Ovary (tissue), 9 donors: ENCODE measurements around the gene LSM14B. TPM values are rescaled to one million over a fixed set of nuclear protein-coding genes. Genes with fewer than 3 reads are reported as not detected.
A peak's percentile ranks its signal among the peaks of the same experiment; 100 is the strongest.

Source experiments
- DNase-seq, 5 donors: peaks; one replicate each; pipeline ENCODE4 v3.0.0-alpha.2; 2019 to 2020
- H3K27ac ChIP-seq, 2 donors: fragments of 200-600 bp; one replicate each; pipeline versions ENCODE4 v1.5.1 to v1.8.0; 2019 to 2022
- H3K27me3 ChIP-seq: fragments of 200-600 bp; one replicate; pipeline ENCODE4 v1.8.0; 2022
- H3K36me3 ChIP-seq: fragments of 200-600 bp; sonication (generic); one replicate; pipeline ENCODE4 v1.5.1; 2019
- H3K4me1 ChIP-seq: one replicate; pipeline ENCODE4 v1.8.1; 2013; ENCODE audit warnings: mild to moderate bottlenecking, moderate library complexity; ENCODE audit not compliant: insufficient read depth
- H3K4me3 ChIP-seq: fragments of 200-600 bp; sonication (generic); one replicate; pipeline ENCODE4 v1.5.1; 2017
- H3K9me3 ChIP-seq, 2 donors: fragments of 200-600 bp in 1 of 2; sonication (generic) in 1 of 2; one replicate each; pipeline versions ENCODE4 v1.5.1 to v1.8.1; 2013 to 2019; ENCODE audit warnings: mild to moderate bottlenecking in 1 of 2, moderate library complexity in 1 of 2
- CTCF ChIP-seq, 3 donors: fragments of 450-650 bp in 2 of 3; fragments of 200-600 bp in 1 of 3; IDR thresholded peaks; one replicate each; pipeline versions ENCODE4 v1.5.1 to v1.8.0; 2016 to 2022; ENCODE audit warnings: antibody characterized with exemption in 3 of 3, mild to moderate bottlenecking in 1 of 3
- EP300 ChIP-seq: sonication (generic); formaldehyde crosslinking; IDR thresholded peaks from one replicate; pipeline ENCODE4 v1.6.1; 2017; ENCODE audit warnings: antibody characterized with exemption
- POLR2A ChIP-seq: fragments of 450-650 bp; IDR thresholded peaks from one replicate; pipeline ENCODE4 v1.6.1; 2017; ENCODE audit warnings: antibody characterized with exemption, mild to moderate bottlenecking, moderate library complexity
- WGBS, 3 donors: extraction: QIAGEN DNeasy Blood & Tissue Kit in 1 of 3; methylation state at CpG; one replicate each; pipeline versions ENCODE4 v1.1.5 to v1.1.7; 2013 to 2017; 5-methylcytosine and 5-hydroxymethylcytosine counted together
- intact Hi-C, 4 donors: fragments of 100-400 bp; cut with DNase I; formaldehyde crosslinking; loops; one replicate each; pipeline versions ENCODE4 v1.11.0 to v1.15.1; 2022 to 2023
- polyA plus RNA-seq, 2 donors: library from polyadenylated mRNA; stranded (reverse); fragments of 200-250 nt in 1 of 2; fragments of 350-450 nt in 1 of 2; fragmentation: Illumina TruSeq in 1 of 2; extraction: RNeasy Lipid Tissue Mini Kit (QIAGEN cat#74804) in 1 of 2; gene quantifications; one replicate each; pipeline ENCODE4 v1.2.3, GENCODE V29; 2013 to 2014
- total RNA-seq, 7 donors: library from RNA; depleted of rRNA in 2 of 7; stranded (reverse); fragments of >200 nt in 2 of 7; fragmentation: NEBNext Ultra II Directional in 3 of 7; extraction: Animal tissue kit (Norgen Biotek cat#: 25700) in 3 of 7; gene quantifications; one replicate each; pipeline versions ENCODE4 v1.1.0 to v1.2.4, GENCODE V29; 2016 to 2023
- donor health status: DM: no; HTN: no; CAD: no; lungs with moderate emphysema.
- donor health status: DM: no; HTN: no; CAD: no.
- donor health status: Bipolar disorder and iron deficiency.
- donor health status: DM: yes; HTN: yes; CAD: no.
- donor health status: DM: no; HTN: no; CAD: no.
- donor health status: DM: yes; HTN: yes; CAD: no.

The LSM14B gene
- total and polyA plus RNA-seq, 9 donors = 21.5 to 62.2 (median 55.5) TPM

DNA sequence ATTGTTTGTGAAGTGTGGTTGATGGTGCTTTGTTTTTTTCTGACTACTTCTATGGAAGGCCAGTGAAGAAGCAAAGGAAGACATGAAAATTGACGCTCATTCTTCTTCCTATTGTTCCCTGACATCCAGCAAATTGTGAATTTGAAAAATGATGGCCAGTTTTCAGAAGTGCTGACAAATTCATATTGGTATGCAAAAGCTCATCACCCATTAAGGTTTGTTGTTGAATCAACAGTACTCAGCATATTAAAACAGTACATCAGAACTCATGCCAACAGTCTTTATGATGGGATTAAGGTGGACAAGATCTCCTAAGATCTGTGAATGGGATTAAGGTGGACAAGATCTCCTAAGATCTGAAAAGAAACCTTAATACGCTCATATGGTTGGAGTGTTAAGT is 59.5 kb downstream of the LSM14B start:
- Histone ChIP-seq H3K27me3 (no peaks in the 10 kb centered on the region), H3K9me3 (no peaks in the 10 kb centered on the region), H3K4me3 (no peak overlapping the region), H3K27ac (no peak overlapping the region), H3K4me1 (peaks cover 3% of the 10 kb centered on the region), H3K36me3 (no peaks in the 10 kb centered on the region)
- DNase-seq = no peak
- no peak for TF ChIP-seq EP300
- TF ChIP-seq CTCF (IDR thresholded peaks at IDR 0.05) = no peak
- TF ChIP-seq POLR2A = no peak
- intact Hi-C loops = no loop called here
- WGBS, 3 donors = 86 to 91% (median 90%) methylated on average over 2 of the region's 2 CpGs

- H3K4me3 ChIP-seq = peak within 1 kb of the TSS; percentile 95
- 1% methylated on average over 70 to 96 of the region's 96 CpGs for WGBS, 3 donors
- H3K27ac ChIP-seq = peak within 1 kb of the TSS; percentile 77 to 80
- H3K9me3 ChIP-seq = no peaks in the 10 kb centered on the region
- H3K4me1 ChIP-seq = peaks cover 3% of the 10 kb centered on the region
- DNase-seq = peak; percentile 93 to 96 (median 94)
- TF ChIP-seq POLR2A (peak; percentile 81), CTCF (IDR thresholded peaks at IDR 0.05) (peak in 2 of 3 donors; percentile 6 to 30), EP300 (no peak)
- H3K36me3 ChIP-seq = no peaks in the 10 kb centered on the region
- H3K27me3 ChIP-seq = no peaks in the 10 kb centered on the region
- intact Hi-C loops = no loop called here
These were observed 60.5 kb downstream of the LSM14B start, which contains the start of gene MTG2 for GRCh38 chr20:62182469-62183425. Gene MTG2 (plus strand): TSS chr20:62183028. CDS start chr20:62193421, 10,393 bp downstream.

DNA sequence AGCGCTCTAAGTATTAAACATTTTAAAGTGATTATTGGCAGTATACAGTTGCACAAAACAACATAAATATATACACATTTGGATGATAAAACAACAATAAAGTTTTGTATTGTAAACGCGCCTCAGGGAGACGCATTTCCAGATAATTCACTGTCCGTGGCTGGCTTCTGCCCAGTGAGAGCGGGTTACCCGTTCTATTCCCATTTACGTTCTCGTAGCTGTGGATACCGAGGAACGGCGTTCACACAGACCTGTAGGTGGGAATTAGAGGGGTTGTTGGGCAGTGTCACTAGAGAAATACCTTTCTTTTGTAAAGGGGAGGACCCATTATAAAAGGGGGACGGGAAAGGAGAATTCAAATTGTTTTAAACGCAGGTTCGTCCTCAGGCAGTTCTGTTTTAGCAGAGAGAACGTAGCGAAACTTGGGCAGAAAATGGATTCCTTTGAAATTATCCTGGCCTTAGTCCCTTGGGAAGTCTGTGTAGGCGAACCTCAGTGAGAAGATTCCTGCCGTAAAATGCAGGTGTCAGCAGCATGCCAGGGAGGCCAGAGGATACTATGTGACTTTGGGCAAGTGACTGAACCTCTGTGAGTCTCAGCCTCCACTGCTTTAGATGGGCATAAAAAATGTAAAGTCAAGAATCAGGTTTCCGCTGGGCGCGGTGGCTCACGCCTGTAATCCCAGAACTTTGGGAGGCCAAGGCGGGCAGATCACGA is 61.3 kb downstream of the LSM14B start:
- DNase-seq = no peak
- H3K27ac ChIP-seq = peak overlapping the region; percentile 77 to 80
- no peak for TF ChIP-seq POLR2A
- no peak for TF ChIP-seq EP300
- no peak for TF ChIP-seq CTCF (IDR thresholded peaks at IDR 0.05)
- peak overlapping the region; percentile 95 for H3K4me3 ChIP-seq
- H3K36me3 ChIP-seq = no peaks in the 10 kb centered on the region
- 25 to 27% (median 25%) methylated on average over 25 of the region's 25 CpGs for WGBS, 3 donors
- H3K9me3 ChIP-seq = no peaks in the 10 kb centered on the region
- peaks cover 3% of the 10 kb centered on the region for H3K4me1 ChIP-seq
- H3K27me3 ChIP-seq = no peaks in the 10 kb centered on the region
- intact Hi-C loops = no loop called here

Other genes starting within 250 kb of the LSM14B start
- gene TAF4, start 56.6 kb upstream of the LSM14B start, total RNA-seq = 10 to 100 TPM; 15.6 to 34.7 (median 28.1) TPM
- gene TAF4, start 56.6 kb upstream of the LSM14B start, polyA plus RNA-seq = 10 to 100 TPM in 1 of 2 donors, 1 to 10 TPM in 1; 9.3 to 14.2 TPM
- 100 to 1,000 TPM; 163 to 214 (median 168) TPM for gene PSMA7, start 20.9 kb downstream of the LSM14B start, total RNA-seq
- 100 to 1,000 TPM; 105 to 212 TPM for gene PSMA7, start 20.9 kb downstream of the LSM14B start, polyA plus RNA-seq
- gene SS18L1, start 21.3 kb downstream of the LSM14B start, total RNA-seq = 10 to 100 TPM in 6 of 7 donors, 1 to 10 TPM in 1; 9.5 to 14.3 (median 12.4) TPM
- 1 to 10 TPM; 7.7 to 8.7 TPM for gene SS18L1, start 21.3 kb downstream of the LSM14B start, polyA plus RNA-seq
- 10 to 100 TPM; 16.2 to 36.9 (median 33.3) TPM for gene MTG2, start 60.6 kb downstream of the LSM14B start, total RNA-seq
- gene MTG2, start 60.6 kb downstream of the LSM14B start, polyA plus RNA-seq = 10 to 100 TPM; 12.7 to 35.5 TPM
- not detected for gene HRH3, start 97.8 kb downstream of the LSM14B start, total RNA-seq
- gene HRH3, start 97.8 kb downstream of the LSM14B start, polyA plus RNA-seq = not detected
- gene OSBPL2, start 116.0 kb downstream of the LSM14B start, total RNA-seq = 10 to 100 TPM; 17.9 to 42.2 (median 36.6) TPM
- 10 to 100 TPM; 14.2 to 30.1 TPM for gene OSBPL2, start 116.0 kb downstream of the LSM14B start, polyA plus RNA-seq
- 100 to 1,000 TPM in 1 of 7 donors, 10 to 100 TPM in 6; 42.8 to 109 (median 56.3) TPM for gene ADRM1, start 180.5 kb downstream of the LSM14B start, total RNA-seq
- gene ADRM1, start 180.5 kb downstream of the LSM14B start, polyA plus RNA-seq = 10 to 100 TPM in 1 of 2 donors, 1 to 10 TPM in 1; 7.8 to 52.5 TPM
- 100 to 1,000 TPM in 1 of 7 donors, 10 to 100 TPM in 6; 24.7 to 115 (median 51.2) TPM for gene LAMA5, start 244.8 kb downstream of the LSM14B start, total RNA-seq
- gene LAMA5, start 244.8 kb downstream of the LSM14B start, polyA plus RNA-seq = 10 to 100 TPM in 1 of 2 donors, 1 to 10 TPM in 1; 4.7 to 42.2 TPM